Endothelial cell of hepatic sinusoid (primary cell): ENCODE results near the gene FAM136A.

Experiments used
- in situ Hi-C: cut with HindIII; loops from 2 replicates; pipeline ENCODE4 v1.10.0; 2017; ENCODE audit warnings: low sequenced_read_pairs

Gene FAM136A

GRCh38 chr2:70301344-70302194 is at the start of gene FAM136A:
Gene FAM136A (minus strand): TSS chr2:70302067. CDS start chr2:70302011, 56 bp downstream.
- in situ Hi-C loops, result loop anchor here (25.0 kb wide), 1 partner anchor 336 kb away; no protein-coding TSS in a partner anchor

DNA sequence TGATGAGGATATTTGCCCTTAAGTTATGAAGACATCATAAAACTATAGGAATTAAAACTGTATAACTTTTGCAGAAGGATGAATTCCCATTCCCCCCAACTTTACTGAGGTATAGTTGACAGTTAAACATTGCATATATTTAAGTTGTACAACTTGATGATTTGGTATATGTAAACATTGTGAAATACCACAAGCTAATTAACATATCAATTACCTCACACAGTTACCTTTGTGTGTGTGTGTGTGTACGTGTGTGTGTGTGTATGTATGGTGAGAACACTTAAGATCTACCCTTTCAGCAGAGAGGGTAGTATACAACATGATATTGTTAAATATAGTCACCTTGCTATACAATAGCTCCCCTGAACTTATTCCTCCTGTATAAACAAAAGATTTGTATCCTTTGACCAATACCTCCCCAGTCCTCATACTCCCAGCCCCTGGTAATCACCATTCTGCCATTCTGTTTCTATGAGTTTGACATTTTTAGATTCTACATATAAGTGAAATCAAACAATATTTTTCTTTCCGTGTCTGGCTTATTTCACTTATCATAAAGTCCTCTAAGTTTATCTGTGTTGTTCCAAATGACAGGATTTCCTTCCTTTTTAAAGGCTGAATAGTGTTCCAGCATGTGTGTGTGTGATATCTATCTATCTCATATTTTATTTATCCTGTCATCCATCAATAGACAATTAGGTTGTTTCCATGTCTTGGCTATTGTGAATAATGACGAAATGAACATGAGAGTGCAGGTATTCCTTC is 48.2 kb upstream of the FAM136A start:
- in situ Hi-C loops, result loop anchor here (5.0 kb wide), 2 partner anchors 32 to 92 kb away; no protein-coding TSS in a partner anchor

DNA sequence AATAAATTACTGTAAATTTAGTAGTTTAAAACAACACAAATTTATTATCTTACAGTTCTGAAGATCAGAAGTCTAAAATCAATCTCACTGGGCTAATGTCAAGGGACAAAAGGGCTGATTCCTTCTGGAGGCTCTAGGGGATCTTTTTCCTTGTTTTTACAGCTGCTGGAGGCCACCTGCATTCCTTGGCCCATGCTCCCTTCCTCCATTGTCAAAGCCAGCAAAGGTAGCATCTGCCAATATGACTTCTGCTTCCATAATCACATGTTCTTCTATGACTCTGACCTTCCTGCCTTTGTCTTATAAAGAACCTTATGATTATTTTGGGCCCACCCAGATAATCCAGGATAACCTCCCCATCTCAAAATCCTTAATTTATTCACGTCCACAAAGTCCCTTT is 46.0 kb upstream of the FAM136A start:
- in situ Hi-C loops, result loop anchor here (5.0 kb wide), 2 partner anchors 34 to 94 kb away; no protein-coding TSS in a partner anchor

DNA sequence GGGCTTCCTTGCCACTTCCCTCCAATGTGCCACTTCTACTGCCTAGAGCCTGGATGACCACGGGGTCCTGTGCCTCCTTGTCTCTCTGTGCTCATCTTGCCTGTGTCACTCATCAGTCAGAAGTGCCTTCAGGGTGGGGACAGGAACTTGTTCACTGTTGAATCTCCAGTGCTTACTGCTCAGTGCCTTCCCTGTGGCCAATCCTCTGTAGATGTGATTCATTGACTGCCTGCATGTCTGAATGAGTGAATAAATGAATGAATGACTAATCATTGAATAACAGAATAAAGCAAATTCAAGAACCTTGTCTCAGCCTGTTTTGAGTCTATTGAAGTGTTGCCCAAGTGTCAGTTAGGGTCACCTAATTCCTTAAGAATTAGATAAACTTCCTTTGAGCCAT is 42.3 kb upstream of the FAM136A start:
- in situ Hi-C loops, result no loop called here

DNA sequence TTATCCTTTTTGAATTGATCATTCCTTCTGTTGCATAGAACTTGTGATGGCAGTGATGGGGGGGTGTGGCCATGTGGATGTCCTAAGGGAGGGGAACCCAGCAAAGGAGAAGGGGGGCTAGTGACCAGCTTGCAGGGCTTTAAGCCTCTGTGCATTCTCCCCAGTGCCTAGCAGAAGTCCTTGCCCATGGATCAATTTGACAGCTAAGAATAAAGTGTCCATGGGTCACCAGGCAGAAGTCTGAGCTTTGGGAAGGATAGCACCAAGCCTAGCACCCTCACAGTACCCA is 39.6 kb upstream of the FAM136A start:
- in situ Hi-C loops, result no loop called here

DNA sequence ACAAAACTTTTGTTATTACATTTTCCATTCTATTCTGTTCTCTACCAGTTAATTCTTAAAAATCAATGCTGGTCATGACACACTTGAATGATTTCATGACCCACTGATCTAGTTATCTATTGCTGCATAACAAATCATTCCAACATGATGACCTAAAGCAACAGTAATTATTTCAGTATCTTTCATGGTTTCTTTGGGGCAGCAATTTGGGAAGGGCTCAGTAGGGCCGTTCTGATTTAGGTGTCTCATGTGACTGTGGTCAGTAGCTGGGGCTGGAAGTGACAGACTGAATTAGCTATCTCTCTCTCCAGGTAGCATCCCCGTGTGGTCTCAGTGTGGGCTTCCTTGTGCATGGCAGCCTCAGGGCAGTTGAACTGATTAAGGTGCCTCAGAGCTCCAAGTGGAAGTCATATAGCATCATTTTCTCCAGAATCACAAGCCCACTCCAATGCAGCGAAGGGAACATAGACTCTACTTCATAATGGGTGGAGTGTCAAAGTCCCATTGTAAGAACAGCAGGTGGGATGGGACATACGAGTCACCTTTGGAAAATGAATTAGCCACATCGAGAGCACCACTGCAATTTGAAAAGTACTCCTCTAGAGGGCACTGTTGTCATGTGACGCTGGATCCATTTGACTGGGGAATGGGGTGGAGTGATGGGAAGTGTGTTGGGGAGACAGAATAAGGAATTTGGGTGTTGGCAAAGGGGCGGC is 39.1 kb upstream of the FAM136A start:
- in situ Hi-C loops, result no loop called here

DNA sequence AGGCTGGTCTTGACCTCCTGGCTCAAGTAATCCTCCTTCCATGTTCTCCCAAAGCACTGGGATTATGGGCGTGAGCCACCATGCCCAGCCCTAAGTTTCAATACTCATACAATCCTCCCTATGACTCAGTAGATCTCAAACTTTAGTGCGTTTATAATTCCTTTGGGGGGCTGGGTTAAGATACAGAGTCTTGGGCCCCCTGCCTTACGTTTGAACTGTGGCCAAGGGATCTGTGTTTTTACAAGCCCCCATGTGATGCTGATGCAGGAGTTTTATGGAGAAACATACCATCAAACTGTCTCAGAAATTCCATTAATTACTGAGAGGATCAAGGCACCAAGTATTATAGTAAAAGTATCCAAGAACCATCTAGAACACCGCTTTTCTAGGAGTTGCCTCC is 38.2 kb upstream of the FAM136A start:
- in situ Hi-C loops, result no loop called here

- in situ Hi-C loops, result no loop called here
Observed at GRCh38 chr2:70336552-70336951, 34.7 kb upstream of the FAM136A start.

DNA sequence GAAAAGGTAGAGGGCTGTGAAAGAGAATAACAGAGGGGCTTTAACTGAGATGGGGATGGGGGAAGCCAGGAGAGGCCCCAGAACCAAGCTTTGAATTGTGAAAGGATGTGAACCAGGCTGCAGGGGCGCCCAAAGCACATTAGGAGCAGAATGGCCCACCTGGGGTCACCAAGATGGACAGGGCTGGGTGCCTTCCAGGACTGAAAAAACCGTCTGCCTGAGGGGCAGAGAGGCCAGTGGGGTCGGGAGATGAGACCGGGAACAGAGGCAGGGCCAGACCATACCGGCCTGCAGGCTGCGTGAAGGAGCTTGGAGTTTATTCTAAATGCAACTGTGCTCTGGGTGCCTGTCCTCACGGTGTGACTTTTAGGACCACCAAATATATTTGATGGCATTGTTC is 29.1 kb upstream of the FAM136A start:
- in situ Hi-C loops, result no loop called here

- in situ Hi-C loops, result no loop called here
Observed at GRCh38 chr2:70330476-70330875, 28.6 kb upstream of the FAM136A start.

DNA sequence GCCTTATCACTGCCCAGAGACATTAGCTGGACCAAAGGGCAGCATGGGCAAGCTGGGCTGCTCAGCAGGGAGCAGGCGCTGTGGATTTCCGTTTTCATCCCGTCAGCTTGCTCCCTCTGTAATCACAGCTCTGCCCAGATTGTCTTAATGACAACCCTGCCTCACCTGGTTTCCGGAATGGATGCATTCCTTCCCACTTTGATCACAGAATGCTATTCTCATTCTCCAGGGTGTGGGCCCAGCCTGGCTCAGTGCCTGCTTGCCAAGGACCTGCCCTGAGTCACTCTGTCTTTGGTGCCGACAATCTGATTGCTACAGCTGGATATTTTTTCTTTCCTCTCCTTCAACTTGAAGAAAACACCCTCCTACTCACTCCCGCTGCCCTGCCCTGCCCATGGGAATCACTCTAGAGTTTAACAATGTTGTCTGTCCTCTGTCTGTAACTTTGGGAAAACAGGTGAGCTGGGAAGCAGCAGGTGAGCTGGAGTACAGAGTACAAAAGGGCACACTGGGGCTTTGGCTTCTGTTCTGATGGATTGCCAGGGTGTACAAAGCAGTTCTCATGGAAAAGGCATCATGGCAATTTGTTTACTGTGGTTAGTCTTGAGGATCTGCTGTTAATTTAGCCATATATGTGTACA is 27.2 kb upstream of the FAM136A start:
- in situ Hi-C loops, result no loop called here

- in situ Hi-C loops, result no loop called here
Observed at GRCh38 chr2:70325875-70326274, 24.0 kb upstream of the FAM136A start.

DNA sequence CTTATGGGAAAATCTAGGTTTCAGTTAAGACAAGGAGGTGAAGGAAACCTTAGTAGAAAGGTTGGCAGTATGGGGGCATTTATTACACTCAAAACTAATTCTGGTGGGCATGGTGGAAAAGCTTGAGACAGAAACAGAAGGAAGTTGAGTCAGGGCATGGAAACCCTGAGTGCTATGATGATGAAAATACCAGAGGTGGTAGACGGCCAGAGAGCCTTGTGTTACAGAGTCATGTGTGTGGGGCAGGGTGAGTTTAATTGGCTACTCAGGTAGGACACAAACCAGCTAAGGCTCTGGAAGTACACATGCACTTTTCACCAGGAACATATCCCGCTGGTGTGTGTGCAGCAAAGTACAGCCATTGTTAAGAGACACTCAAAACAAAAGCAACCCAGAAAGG is 20.7 kb upstream of the FAM136A start:
- in situ Hi-C loops, result loop anchor here (5.0 to 25.0 kb wide), 2 partner anchors 75 to 315 kb away; no protein-coding TSS in a partner anchor

DNA sequence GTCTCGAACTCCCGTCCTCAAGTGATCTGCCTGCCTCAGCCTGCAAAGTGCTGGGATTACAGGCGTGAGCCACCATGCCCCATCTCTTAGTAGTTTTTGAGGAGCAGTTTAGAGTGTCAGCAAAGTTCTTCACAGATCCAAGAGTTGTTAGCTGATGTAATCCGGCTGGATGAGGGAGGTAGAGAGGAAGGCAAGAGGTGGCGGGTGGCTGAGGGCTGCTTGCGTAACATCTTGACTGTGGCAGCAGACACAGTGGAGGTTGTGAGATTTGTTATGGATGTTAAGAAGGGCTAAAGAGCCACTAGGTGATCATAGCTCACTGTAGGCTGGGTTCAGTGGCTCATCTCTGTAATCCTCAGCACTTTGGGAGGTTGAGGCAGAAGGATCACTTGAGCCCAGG is 19.5 kb upstream of the FAM136A start:
- in situ Hi-C loops, result loop anchor here (5.0 to 25.0 kb wide), 2 partner anchors 76 to 316 kb away; no protein-coding TSS in a partner anchor

DNA sequence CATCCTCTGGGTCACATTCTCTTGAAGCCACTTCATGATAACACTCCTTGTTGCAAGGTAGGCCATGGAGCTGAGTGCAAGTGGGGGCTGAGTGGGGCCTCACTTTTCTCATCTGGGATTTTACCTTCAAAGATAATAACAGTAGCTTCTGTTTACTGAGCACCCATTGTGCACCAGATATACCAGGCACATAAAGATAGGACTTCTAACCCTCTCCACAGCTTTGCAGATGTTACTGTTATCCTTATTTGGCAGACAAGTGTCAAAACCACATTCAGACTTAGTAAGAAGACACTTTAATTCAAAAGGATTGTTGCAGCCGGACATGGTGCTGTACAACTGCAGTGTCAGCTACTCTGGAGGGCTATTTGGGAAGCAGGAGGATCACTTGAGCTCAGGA is 12.8 kb upstream of the FAM136A start:
- in situ Hi-C loops, result loop anchor here (25.0 kb wide), 1 partner anchor 323 kb away; no protein-coding TSS in a partner anchor

GRCh38 chr2:70312560-70312959 is 10.7 kb upstream of the FAM136A start:
- in situ Hi-C loops, result loop anchor here (25.0 kb wide), 1 partner anchor 325 kb away; no protein-coding TSS in a partner anchor

DNA sequence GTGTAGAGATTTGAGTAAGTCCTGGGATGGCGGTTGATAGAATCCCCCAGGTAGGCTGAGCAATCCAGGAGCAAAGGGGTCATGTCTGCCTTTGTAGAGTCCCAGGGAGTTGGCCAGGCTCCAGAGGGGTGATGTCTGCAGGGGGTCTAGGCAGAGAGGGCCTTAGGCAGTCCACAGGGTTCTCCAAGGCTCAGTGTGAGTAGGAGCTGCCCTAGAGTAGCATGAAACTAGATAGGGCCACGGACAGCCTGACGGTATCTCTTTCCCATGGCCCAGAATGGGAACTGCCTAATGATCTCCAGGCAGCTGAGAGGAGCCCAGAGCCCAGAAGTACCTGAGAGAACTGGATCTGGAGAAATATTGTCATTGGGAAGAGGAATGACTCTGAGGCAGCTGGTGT is 9.0 kb upstream of the FAM136A start:
- in situ Hi-C loops, result loop anchor here (25.0 kb wide), 1 partner anchor 326 kb away; no protein-coding TSS in a partner anchor

- in situ Hi-C loops, result loop anchor here (25.0 kb wide), 1 partner anchor 332 kb away; no protein-coding TSS in a partner anchor
Observed at GRCh38 chr2:70305531-70305930, 3.7 kb upstream of the FAM136A start.

DNA sequence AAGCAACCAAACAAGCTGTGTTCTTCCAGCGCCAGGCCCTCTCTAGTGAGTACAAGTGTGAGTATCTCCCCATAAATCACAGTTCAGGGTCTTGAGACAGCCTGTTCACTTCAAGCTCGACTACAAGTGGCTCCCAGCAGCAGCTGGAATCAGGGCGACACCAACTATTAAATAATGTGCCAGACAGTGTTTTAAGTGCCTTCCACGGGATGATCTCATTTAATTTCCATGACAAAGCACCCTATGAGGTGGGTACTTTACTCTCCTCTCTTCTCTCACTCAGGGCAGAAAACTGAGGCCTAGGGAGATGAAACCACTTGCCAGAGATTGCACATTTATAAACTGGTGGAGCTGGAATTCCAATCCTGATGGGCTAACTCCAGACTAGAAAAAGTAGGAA is 2.6 kb upstream of the FAM136A start:
- in situ Hi-C loops, result loop anchor here (25.0 kb wide), 1 partner anchor 333 kb away; no protein-coding TSS in a partner anchor

- in situ Hi-C loops, result loop anchor here (25.0 kb wide), 1 partner anchor 334 kb away; no protein-coding TSS in a partner anchor
Observed at GRCh38 chr2:70303186-70303585, 1.3 kb upstream of the FAM136A start.
